ENCODE data around the gene GNAO1.

GNAO1 gene

DNA sequence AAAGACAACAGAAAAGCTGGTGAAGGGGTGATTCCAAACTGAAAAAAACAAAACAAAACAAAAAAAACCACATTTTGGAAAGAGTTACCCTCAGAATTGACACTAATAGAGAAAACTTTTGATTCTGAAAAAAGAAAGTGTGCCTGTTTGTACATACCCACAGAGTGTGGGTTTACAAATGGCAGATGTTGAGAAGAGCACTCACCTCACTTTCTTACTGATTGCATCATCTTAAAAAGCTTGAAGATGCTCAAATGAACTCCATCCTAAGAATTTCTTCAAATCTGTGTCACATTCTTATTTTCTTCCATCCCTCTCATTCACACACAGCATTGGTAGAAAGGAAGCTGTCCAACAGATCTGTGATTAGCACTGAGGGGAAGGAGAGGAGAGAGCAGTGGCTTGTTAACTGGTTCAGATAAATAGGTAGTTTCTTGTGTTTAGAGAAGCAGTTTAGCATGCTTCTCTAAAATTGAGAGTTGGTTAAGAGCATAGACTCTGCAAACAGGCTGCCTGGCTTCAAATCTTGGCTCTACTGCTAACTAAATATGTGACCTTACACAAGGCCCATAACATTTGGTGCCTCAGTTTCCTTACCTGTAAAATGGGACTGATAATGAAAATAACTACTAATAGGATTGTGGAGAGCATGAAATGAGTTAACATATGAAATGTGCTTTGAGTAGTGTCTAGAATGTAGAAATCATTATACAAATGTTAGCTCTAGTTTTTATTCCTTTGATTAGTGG, 6.9 kb downstream of the GNAO1 start:
- DNase-seq (ENCODE audit: low read depth): no peak

DNA sequence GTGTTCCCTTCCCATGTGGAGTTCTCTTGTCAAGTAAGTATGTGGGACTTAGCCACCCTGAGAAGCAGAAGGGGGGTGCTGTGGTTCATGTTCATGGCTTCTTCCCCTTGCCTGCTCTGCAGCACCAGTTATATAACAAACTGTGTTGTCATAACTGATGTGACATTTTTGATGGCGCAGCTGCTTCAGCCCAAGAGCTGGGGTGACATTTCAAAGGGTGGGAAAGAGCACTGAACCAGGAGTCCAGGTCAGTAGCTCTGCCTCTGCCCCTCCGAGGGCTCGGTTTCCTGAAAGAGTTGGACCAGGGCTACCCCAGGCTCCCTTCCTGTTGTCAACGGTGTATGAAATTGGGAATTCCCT, 7.4 kb downstream of the GNAO1 start:
- no peak for DNase-seq (ENCODE audit: low read depth)

DNA sequence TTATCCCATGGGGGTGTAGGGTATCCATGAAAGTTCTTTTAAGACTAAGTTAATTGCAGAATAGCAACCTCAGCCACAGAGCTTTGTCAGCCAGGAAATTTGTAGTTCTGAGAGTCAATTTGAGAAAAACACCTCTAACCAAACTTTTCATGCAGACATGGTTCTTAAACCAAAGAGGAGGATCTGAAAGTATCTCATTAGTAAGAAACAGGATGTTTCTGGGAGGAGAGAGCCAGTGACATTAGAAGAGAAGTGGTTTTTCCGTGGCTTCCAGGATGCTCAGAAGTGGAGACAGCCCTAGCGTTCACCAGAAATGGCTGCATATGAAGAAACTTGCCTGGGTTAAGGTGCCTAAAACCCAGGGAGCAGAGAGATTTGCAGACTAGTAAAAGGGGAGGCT, 7.9 kb downstream of the GNAO1 start:
- no peak for DNase-seq (ENCODE audit: low read depth)

- DNase-seq (ENCODE audit: low read depth): no peak
Observed at GRCh38 chr16:56201030-56201429, 9.7 kb downstream of the GNAO1 start.

- no peak for DNase-seq (ENCODE audit: low read depth)
Observed at GRCh38 chr16:56202036-56202435, 10.7 kb downstream of the GNAO1 start.

GRCh38 chr16:56203052-56203451, 11.8 kb downstream of the GNAO1 start:
- DNase-seq (ENCODE audit: low read depth): no peak

DNA sequence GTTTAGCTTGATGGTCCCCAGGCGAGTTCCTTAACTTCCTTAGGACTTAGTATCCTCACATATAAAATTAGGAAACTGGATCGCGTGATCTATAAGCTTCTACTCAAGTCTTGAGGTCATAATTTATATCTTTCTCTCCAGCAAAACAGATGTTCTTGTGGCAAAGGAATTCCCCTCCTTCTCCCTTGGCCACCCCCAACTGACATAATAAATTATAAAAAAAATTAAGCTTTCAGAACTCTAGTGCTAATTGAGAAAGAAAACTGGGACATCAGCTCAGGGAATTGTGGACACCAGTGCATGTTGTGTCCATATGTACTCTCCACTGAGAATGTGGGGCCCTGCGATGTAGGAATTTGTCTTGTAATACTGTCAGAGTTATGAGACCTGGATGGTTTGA, 13.5 kb downstream of the GNAO1 start:
- DNase-seq (ENCODE audit: low read depth): no peak

GRCh38 chr16:56206951-56207350, 15.7 kb downstream of the GNAO1 start:
- no peak for DNase-seq (ENCODE audit: low read depth)

GRCh38 chr16:56207421-56207820, 16.1 kb downstream of the GNAO1 start:
- DNase-seq (ENCODE audit: low read depth): no peak

- DNase-seq (ENCODE audit: low read depth): no peak
Observed at GRCh38 chr16:56211435-56211981, 20.2 kb downstream of the GNAO1 start.

DNA sequence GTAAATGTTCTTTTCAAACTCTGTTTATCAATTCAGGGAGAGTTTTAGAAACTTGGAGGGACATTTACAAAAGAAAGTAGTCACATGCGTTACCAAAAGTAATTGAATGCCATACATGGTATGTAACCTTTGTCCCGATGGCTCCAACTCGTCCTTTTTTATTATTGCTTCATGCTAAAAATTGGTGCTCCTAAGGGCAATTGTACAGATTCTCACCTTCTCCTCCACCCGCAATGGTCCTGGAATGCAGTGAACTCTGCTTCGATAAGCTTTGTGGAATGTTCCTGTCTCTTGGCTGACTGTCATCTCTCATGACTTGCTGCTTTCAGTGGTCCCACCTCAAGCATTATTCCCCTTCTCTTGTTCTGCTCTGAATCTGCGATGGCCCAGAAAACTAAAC, 20.9 kb downstream of the GNAO1 start:
- no peak for DNase-seq (ENCODE audit: low read depth)

GRCh38 chr16:56221995-56222394, 30.7 kb downstream of the GNAO1 start:
- no peak for DNase-seq (ENCODE audit: low read depth)

DNA sequence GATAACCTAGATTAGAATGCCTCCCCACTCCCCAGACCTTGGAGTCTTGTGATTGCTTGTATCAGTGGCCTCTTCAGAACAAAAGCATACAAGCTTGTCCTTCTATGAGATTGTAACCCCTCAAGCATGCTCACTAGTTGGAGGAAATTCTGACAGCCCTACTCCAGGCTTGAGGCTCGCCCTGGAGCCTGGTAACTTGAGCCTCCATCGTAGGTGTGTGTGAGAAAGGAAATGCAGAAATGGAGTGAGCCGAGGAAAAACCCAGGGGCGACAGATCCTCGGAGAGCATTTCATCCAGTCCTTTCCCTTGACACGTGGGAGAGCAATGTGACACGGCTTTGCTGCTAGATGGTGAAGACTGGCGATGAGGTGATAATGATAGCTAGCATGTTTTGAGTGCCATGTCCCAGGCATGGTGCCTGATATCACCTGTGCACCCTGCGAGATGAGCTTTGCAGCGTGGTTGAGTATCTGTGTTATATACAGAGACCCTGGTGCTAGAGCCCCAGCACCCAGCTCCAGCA, 31.2 kb downstream of the GNAO1 start:
- DNase-seq (ENCODE audit: low read depth): no peak

DNA sequence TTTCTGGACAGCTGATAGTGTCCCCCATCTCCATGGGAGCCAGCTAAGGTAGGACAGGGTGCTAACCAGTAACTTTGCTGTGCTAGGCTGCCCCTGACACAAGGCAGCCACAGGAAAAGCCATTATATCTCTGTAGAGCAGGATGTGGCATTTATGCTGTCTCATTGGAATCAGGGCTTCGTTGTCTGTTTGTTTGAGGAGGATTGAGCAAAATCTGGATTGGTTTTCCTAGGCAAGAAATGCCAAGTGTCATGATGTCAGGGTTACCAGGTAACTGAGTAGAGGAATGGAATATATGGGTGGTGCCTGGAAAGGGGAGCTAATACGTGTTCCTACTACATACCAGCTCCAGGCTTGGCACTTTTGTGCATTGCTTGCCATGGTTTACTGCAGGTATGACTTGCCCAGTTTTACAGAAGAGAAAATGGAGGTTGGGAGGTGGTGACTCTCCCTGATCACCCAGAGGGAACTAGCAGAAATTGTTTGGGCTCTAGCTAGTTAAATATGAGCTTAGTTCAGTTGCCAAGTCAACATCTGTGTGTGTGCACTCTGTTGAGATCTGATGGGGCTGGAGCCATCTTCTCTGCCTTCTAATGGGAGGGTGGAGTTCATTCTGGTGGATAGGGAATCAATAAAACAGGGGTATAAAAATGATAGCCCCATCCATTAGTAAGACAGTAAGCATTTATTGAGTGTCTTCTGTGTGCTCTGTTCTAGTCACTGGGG, 33.9 kb downstream of the GNAO1 start:
- DNase-seq (ENCODE audit: low read depth): no peak

DNA sequence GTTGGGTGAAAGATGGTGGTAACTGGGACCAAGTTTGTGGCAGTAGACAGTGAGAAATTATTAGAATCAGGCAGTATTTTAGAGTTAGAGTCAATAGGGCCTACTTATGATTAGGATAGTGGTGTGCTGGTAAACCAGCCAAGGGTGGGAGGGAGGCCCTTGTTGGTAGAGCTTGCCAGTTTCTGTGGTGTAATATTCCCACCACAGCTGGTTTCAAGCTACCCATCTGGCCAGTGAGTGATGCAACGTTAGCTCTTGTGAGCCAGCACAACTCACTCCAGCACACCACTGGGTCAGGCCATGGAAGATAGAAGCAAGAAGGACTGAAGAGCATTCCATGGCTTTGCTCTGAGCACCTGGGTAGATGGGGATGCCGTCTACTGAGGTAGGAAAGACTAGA, 34.9 kb downstream of the GNAO1 start:
- no peak for DNase-seq (ENCODE audit: low read depth)

DNA sequence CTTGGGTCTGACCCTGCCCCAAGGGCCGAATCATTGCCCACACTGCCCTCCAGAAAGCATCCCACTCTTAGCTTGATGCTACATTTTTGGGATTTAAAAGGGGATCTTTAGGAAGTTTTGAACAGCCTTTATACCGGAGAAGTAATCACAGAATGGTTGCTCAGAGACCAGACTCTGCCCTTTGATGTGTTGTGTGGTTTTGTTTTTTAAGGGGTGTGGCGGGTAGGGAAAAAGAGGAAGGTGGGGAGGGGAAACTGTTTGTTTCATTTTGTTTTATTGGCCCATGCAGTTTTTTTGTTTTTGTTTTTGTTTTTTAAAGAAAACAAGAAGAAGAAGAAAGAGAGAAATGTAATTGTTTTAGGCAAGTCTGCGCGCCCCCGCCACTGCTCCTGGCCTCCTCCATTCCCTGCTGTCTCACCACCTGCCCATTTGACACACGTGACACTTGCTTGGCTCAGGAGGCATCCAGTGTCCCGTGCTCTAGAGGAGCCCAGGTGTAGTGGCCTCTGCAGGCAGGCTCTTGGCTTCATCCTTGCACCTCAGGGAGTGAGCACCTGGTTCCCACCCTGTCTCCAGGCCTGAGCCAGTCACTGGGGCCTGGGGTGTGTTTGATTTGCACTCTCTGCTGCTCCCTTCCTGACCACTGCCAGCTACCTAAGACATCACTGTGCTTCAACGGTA, 35.7 kb downstream of the GNAO1 start:
- no peak for DNase-seq (ENCODE audit: low read depth)

- DNase-seq (ENCODE audit: low read depth): no peak
Observed at GRCh38 chr16:56227936-56228335, 36.6 kb downstream of the GNAO1 start.

DNA sequence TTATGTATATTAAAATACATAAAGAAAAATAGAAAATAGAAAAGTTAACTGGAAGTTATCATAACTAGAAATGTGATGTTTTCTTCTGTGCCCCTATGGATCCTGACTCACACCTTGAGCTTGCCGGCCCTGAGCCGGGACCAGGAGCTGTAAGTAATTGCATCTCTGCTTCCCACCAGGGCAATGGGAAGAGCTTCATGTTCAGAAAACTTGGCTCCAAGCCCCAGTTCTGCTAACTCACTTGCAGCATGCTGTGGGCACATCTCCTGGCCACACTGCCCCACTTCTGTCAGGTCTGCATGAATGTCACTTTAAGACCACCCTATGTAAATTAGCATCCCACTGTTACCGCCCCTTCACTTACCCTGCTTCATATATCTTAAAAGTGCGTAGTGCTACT, 37.2 kb downstream of the GNAO1 start:
- DNase-seq (ENCODE audit: low read depth): no peak

GRCh38 chr16:56233795-56234566, 42.7 kb downstream of the GNAO1 start:
- DNase-seq (ENCODE audit: low read depth): no peak

GRCh38 chr16:56234737-56235136, 43.4 kb downstream of the GNAO1 start:
- no peak for DNase-seq (ENCODE audit: low read depth)

DNA sequence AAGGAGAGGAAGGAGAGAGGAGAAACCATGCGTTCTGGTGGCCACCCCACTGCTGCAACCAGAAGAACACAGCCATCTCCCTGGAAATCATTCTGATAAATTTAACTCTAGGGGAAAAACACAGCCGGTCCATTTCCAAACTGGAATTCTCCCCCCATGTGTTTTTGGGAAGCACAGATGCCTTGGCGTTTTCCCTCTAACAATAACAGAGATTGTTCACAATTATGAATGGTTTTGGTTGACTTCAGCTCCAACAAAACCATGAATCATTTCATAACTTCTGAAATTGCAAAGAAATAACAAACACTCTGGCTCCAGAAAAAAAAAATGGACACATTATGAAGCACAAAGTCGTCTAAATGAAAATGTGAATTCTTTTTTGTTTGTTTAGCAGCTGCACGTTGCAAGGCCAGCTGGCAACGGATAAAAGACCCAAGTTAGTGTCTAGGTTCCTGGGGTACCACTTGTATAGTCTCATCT, 46.2 kb downstream of the GNAO1 start:
- DNase-seq (ENCODE audit: low read depth): no peak

- DNase-seq (ENCODE audit: low read depth): no peak
Observed at GRCh38 chr16:56238188-56238587, 46.9 kb downstream of the GNAO1 start.
